Fibroblast of villous mesenchyme (primary cell): ENCODE data around the gene IFNA14. TPM values are rescaled to one million over a fixed set of nuclear protein-coding genes. Genes with fewer than 3 reads are reported as not detected.
A peak's percentile ranks its signal among the peaks of the same experiment; 100 is the strongest.
"Not testable (repeated sequence)": the region's sequence is repeated elsewhere in the genome, so short reads cannot be mapped to it uniquely, and the experiment has no call there.

Experiments used
- DNase-seq: peaks from one replicate; pipeline ENCODE4 v3.0.0-alpha.2; 2010; ENCODE audit warnings: low read depth
- H3K4me3 ChIP-seq: 2 replicates; pipeline ENCODE4 v1.5.1; 2011; ENCODE audit warnings: low read depth, mild to moderate bottlenecking, low read length
- total RNA-seq: library from RNA; depleted of rRNA; stranded (reverse); fragments of >200 nt; gene quantifications from 2 replicates; pipeline ENCODE4 v1.2.3, GENCODE V29; 2012
- TF ChIP-seq, protein P1 (sequence below): IDR thresholded peaks from 2 replicates; pipeline ENCODE4 v1.5.1; 2012; ENCODE audit warnings: low read depth, mild to moderate bottlenecking, low read length; ENCODE audit not compliant: insufficient read depth

The IFNA14 gene
- total RNA-seq, 1 donor: not detected

DNA sequence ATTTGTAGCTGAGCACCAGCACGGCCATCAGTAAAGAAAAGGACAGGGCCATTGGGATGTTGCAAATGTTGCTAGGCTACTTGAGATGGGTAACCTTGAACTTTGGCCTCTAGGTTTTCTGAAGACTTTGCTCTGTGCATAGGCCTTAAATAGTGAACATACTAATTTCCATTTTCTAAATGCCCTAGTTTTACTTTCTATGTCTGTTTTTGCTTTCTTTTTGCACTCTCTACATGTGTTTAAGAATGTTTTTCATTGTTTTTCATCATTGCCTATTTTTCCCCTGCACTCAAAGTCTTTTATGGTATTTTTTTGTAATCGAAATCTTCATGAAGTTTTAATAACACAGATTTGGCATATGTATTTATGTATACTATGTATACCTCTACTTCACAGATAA, 11.7 kb downstream of the IFNA14 start, which contains the start of gene IFNA17:
Gene IFNA17 (minus strand): TSS at position 101 of the 400 bp plus-strand sequence. CDS start 49 bp downstream, at position 52.
- no peak within 1 kb of the TSS for H3K4me3 ChIP-seq
- TF ChIP-seq, protein P1, sequence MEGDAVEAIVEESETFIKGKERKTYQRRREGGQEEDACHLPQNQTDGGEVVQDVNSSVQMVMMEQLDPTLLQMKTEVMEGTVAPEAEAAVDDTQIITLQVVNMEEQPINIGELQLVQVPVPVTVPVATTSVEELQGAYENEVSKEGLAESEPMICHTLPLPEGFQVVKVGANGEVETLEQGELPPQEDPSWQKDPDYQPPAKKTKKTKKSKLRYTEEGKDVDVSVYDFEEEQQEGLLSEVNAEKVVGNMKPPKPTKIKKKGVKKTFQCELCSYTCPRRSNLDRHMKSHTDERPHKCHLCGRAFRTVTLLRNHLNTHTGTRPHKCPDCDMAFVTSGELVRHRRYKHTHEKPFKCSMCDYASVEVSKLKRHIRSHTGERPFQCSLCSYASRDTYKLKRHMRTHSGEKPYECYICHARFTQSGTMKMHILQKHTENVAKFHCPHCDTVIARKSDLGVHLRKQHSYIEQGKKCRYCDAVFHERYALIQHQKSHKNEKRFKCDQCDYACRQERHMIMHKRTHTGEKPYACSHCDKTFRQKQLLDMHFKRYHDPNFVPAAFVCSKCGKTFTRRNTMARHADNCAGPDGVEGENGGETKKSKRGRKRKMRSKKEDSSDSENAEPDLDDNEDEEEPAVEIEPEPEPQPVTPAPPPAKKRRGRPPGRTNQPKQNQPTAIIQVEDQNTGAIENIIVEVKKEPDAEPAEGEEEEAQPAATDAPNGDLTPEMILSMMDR: no peak
- no peak for DNase-seq

DNA sequence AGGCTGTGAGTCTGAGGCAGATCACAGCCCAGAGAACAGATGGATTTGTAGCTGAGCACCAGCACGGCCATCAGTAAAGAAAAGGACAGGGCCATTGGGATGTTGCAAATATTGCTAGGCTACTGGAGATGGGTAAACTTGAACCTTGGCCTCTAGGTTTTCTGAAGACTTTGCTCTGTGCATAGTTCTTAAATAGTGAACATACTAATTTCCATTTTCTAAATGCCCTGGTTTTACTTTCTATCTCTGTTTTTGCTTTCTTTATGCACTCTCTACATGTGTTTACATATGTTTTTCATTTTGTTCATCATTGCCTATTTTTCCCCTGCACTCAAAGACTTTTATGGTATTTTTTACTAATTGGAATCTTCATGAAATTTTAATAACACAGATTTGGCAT, 22.6 kb downstream of the IFNA14 start, which contains the start of gene IFNA16:
Gene IFNA16 (minus strand): TSS at position 101 of the 400 bp plus-strand sequence. CDS start 6 bp downstream, at position 95.
- DNase-seq: not testable (repeated sequence)

DNA sequence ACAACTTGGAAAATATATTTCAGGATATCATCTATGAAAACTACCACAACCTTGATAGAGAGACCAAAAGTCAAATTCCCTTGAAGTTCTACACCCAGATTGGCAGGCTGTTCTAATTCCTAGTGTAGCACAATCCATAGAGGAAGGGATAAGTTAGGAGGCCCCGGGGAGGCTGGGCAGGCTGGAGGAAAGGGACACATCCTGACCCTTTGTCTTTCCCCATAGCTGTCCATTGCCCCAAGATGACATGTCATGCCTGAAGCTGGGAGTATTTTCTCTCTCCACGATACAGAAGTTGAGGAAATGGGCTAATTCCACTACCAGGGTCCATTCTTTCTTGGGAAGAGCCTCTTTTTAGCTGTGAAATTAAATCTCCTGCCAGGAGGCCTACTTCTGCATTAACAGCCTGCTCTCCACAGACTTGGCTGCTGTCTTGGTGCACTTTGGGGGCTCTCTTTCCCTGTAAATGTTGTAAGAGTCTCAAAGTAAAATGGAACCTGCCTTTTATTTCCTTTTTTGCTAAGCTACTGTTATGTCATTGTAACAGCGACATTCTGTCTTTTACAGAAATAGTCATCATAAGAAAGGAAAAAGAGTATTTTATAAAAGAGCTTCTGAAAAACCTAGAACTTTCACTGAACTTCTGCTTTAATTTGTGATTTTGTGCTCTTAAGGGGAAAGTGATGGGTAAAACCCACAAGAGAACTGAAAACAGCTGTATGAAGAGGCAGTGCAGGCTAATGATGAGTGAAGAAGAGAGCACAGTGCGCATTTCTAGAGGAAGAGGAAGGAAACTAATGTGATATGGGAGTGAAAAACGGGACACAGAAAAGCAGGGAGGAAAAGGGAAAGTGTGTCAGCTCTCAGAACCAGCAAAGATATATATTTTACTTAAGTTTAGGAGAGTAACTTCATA, 26.1 kb downstream of the IFNA14 start:
- not testable (repeated sequence) for H3K4me3 ChIP-seq
- DNase-seq: peak; percentile 7
- TF ChIP-seq, protein P1: peak; percentile 54

More for the DNA sequence above, 22.6 kb downstream of the IFNA14 start, which contains the start of gene IFNA16:
- not testable (repeated sequence) for H3K4me3 ChIP-seq

DNA sequence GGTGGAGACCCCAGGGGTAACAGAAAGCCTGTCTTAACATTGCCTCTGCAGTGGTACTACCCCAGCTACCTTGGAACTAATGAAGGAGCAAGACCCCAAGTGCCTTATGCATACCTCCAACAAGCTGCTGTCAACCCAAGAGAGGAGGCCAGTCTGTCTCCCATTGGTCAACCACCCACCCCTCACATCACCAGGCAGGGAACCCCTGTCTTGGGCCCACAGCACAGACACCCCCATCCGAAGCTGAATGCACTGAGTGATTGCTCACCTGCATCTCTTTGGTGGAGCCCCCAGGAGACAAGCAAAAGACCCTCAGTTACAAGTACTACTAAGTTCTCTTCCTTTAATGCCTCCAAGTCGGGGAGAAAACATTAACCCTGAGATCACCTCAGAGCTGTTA, 27.6 kb downstream of the IFNA14 start:
- not testable (repeated sequence) for H3K4me3 ChIP-seq, DNase-seq

DNA sequence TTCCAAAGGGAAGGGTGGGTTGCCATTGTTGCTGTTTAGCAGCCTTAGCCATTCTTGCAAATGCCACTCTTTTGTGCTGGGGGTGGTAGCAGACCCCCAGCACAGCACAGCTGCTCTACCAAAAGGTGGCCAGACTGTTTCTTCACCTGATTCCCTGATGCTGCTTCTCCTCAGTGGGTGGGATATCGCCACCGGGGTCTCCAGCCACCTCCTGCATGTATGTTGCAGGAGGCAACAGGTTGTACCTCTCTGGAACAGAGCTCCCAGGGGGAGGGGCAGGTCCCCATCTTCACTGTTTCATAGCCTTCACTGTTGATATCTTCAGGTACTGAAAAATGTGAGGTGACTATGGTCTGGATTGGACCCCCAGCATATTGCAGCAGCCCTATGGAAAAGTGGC, 29.0 kb downstream of the IFNA14 start:
- not testable (repeated sequence) for H3K4me3 ChIP-seq, DNase-seq

DNA sequence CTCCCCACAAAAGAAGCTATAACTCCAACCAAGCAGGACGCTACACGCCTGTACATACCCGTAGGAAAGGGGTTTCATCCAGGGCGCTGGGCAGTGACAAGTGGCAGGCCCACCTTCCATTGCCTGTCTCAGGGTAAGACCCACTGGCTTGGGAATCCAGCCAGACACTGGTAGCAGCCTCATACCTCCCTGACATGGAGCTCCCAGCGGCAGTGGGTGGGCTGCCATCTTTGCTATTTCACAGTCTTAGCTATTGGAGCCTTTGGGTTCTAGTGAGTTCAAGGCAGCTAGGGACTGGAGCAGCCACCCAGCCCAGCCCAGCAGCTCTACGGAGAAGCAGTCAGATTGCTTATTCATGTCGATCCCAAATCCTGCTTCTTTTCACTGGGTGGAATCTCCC, 29.5 kb downstream of the IFNA14 start:
- H3K4me3 ChIP-seq: no peak overlapping the region
- no peak for DNase-seq
- TF ChIP-seq, protein P1: no peak

DNA sequence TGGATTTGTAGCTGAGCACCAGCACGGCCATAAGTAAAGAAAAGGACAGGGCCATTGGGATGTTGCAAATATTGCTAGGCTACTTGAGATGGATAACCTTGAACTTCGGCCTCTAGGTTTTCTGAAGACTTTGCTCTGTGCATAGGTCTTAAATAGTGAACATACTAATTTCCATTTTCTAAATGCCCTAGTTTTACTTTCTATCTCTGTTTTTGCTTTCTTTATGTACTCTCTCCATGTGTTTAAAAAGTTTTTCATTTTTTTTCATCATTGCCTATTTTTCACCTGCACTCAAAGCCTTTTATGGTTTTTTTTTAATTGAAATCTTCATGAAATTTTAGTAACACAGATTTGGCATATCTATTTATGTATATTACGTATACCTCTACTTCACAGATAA, 32.8 kb downstream of the IFNA14 start, which contains the start of gene IFNA10:
Gene IFNA10 (minus strand): TSS at position 101 of the 400 bp plus-strand sequence. CDS start 46 bp downstream, at position 55.
- DNase-seq, H3K4me3 ChIP-seq: not testable (repeated sequence)

DNA sequence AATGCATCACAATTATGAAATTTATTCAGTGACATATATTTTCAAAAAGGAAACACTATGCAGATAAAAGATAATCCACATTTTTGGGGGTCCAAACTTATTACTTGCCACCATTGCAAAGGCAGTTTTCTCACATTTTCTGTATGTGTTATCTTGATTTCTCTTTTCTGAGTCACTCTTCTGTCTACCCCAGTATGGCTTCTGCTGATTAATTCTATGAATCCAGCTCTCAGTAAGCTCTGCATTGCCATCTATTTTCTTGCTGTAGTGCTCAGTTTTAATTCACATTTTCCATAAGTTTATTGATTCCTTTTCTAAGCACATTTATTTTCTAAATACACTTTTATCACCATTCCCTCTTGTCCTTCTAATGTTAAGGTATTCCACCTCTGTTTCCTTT, 34.6 kb downstream of the IFNA14 start:
- DNase-seq: no peak
- TF ChIP-seq, protein P1: no peak
- no peak overlapping the region for H3K4me3 ChIP-seq

DNA sequence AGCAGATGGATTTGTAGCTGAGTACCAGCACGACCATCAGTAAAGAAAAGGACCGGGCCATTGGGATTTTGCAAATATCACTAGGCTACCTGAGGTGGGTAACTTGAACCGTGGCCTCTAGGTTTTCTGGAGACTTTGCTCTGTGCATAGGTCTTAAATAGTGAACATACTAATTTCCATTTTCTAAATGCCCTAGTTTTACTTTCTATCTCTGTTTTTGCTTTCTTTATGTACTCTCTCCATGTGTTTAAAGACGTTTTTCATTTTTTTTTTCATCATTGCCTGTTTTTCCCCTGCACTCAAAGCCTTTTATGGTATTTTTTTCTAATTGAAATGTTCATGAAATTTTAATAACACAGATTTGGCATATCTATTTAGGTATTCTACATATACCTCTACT, 37.7 kb downstream of the IFNA14 start, which contains the start of gene IFNA7:
Gene IFNA7 (minus strand): TSS at position 101 of the 400 bp plus-strand sequence. CDS start 40 bp downstream, at position 61.
- H3K4me3 ChIP-seq, DNase-seq: not testable (repeated sequence)
